GM23338 (cell line): ENCODE measurements around the gene MTHFD1L.

ENCODE experiments used
- CREB1 ChIP-seq: fragments of 250-450 bp; sonication (Bioruptor Pico); IDR thresholded peaks from 2 replicates; pipeline ENCODE4 v1.5.0; 2020; ENCODE audit warnings: low read depth, mild to moderate bottlenecking, moderate library complexity
- EZH2 ChIP-seq: fragments of 200-600 bp; sonication (generic); IDR thresholded peaks from one replicate; pipeline ENCODE4 v1.8.0; 2017; ENCODE audit warnings: antibody characterized with exemption, mild to moderate bottlenecking, low read depth; ENCODE audit not compliant: unreplicated experiment
- EZH2phosphoT487 ChIP-seq: fragments of 200-600 bp; sonication (generic); IDR thresholded peaks from one replicate; pipeline ENCODE4 v1.8.1; 2018; ENCODE audit warnings: antibody characterized with exemption; ENCODE audit not compliant: unreplicated experiment
- JUNB ChIP-seq: IDR thresholded peaks from one replicate; pipeline ENCODE4 v1.6.1; 2016; ENCODE audit warnings: antibody characterized with exemption; ENCODE audit not compliant: unreplicated experiment
- NANOG ChIP-seq: IDR thresholded peaks from 2 replicates; pipeline ENCODE4 v1.6.1; 2016; ENCODE audit warnings: antibody characterized with exemption, borderline replicate concordance
- POLR2AphosphoS5 ChIP-seq: IDR thresholded peaks from 2 replicates; pipeline ENCODE4 v1.6.1; 2016; ENCODE audit warnings: antibody characterized with exemption, low read depth
- ZNF114 ChIP-seq: fragments of 250-450 bp; sonication (Bioruptor Pico); IDR thresholded peaks from 2 replicates; pipeline ENCODE4 v1.5.0; 2020; ENCODE audit warnings: mild to moderate bottlenecking, moderate library complexity
- ZNF331 ChIP-seq: fragments of 250-450 bp; sonication (Bioruptor Pico); IDR thresholded peaks from 2 replicates; pipeline ENCODE4 v1.5.0; 2020; ENCODE audit warnings: low read depth, mild to moderate bottlenecking, moderate library complexity
- TF ChIP-seq, protein P1 (sequence below), 2 experiments: fragments of 200-600 bp in 1 of 2; sonication (generic) in 1 of 2; conservative IDR thresholded peaks; 2 replicates each; pipeline versions ENCODE4 v1.5.1 to v1.6.1; 2016 to 2017; ENCODE audit warnings: antibody characterized with exemption in 2 of 2, low read depth in 2 of 2, mild to moderate bottlenecking in 2 of 2, moderate library complexity in 1 of 2

DNA sequence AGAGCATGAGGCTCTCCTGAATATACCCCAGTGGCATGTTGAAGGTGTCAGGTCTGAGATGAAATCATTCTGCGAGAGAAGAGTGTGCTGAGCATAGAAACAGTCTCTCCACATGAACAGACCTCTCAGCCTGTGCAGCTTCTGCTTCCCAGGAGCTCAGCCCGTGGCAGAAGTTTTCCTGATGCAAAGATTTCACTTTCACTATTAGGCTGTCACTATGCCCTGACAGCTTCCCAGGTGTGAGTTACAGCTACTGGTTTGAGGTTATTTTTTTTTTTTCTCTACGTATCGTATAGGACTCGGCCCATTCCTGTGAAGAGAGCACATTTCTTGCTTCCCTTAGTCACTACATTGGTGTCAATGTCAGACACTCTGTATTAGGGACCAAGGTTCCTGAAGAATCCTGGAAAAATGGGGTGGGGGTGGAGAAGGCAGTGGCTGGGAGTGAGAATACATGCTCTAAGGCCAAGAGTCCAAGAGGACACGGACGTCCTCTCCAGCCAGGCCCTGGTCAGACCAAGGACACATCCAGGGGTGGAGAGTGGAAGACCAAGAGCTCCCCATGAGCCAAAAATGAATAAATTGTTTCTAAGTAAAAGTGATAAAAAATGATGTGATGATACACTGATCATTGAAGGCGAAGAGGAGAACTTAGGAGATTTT, 253.1 kb downstream of the MTHFD1L start:
- TF ChIP-seq, protein P1, sequence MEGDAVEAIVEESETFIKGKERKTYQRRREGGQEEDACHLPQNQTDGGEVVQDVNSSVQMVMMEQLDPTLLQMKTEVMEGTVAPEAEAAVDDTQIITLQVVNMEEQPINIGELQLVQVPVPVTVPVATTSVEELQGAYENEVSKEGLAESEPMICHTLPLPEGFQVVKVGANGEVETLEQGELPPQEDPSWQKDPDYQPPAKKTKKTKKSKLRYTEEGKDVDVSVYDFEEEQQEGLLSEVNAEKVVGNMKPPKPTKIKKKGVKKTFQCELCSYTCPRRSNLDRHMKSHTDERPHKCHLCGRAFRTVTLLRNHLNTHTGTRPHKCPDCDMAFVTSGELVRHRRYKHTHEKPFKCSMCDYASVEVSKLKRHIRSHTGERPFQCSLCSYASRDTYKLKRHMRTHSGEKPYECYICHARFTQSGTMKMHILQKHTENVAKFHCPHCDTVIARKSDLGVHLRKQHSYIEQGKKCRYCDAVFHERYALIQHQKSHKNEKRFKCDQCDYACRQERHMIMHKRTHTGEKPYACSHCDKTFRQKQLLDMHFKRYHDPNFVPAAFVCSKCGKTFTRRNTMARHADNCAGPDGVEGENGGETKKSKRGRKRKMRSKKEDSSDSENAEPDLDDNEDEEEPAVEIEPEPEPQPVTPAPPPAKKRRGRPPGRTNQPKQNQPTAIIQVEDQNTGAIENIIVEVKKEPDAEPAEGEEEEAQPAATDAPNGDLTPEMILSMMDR (conservative IDR thresholded peaks at IDR 0.05; ENCODE audit: low read depth in 2 of 2): no peak
- no peak for TF ChIP-seq NANOG
- no peak for TF ChIP-seq POLR2AphosphoS5
- no peak for TF ChIP-seq EZH2
- no peak for TF ChIP-seq ZNF331 (CRISPR knock-in tag)
- TF ChIP-seq CREB1 (CRISPR knock-in tag): no peak
- TF ChIP-seq JUNB: no peak
- TF ChIP-seq EZH2phosphoT487: no peak
- TF ChIP-seq ZNF114 (CRISPR knock-in tag): no peak
